ENCODE data around the gene LNP1. TPM values are rescaled to one million over a fixed set of nuclear protein-coding genes. Genes with fewer than 3 reads are reported as not detected.

LNP1 gene
- total and polyA plus RNA-seq, 9 of the 15 experiments (the other 6 are each of a cell fraction or from before 2014, with no cell fraction given), result 1.9 to 5.2 (median 4.5) TPM

GRCh38 chr3:100480081-100480480, 78.7 kb downstream of the LNP1 start:
- Histone ChIP-seq H3K4me2 (ENCODE audit: insufficient read depth, low read length) (no peak overlapping the region), H3K27ac (ENCODE audit: extremely low read depth, low read depth, low read length) (no peak overlapping the region), H3K79me2 (ENCODE audit: control insufficient read depth, insufficient read depth, low read length) (no peaks in the 10 kb centered on the region), H4K20me1 (replicated peaks; ENCODE audit: control insufficient read depth, insufficient read depth, low read length) (no peaks in the 10 kb centered on the region), H3K27me3 (ENCODE audit: control insufficient read depth in 2 of 2, insufficient read depth in 2 of 2, low read length in 2 of 2) (no peaks in the 10 kb centered on the region), H2AFZ (ENCODE audit: low read depth, low read length) (no peak overlapping the region), H3K9ac (ENCODE audit: insufficient read depth in 1 of 2, low read depth in 2 of 2, low read length in 2 of 2) (no peak overlapping the region), H3K9me3 (replicated peaks; ENCODE audit: control insufficient read depth, insufficient read depth, low read depth, low read length) (no peaks in the 10 kb centered on the region), H3K36me3 (ENCODE audit: control insufficient read depth, insufficient read depth, low read length) (no peaks in the 10 kb centered on the region), H3K9me1 (ENCODE audit: control insufficient read depth, insufficient read depth, low read length) (no peaks in the 10 kb centered on the region), H3K4me1 (replicated peaks in 1 of 2; ENCODE audit: control insufficient read depth in 2 of 2, insufficient read depth in 2 of 2, low read length in 2 of 2) (no peaks in the 10 kb centered on the region; a peak in 1 of 5 replicates), H3K4me3 (no peak overlapping the region)
- intact Hi-C loops (cut with micrococcal nuclease), result no loop called here
- ChIA-PET CTCF (ENCODE audit: low intra/inter-chr PET ratio) (no interaction called here), POLR2A (interaction anchor here (1.2 kb wide), 1 partner anchor 14 kb away, joined by 4 read pairs; no protein-coding TSS in a partner anchor)
- ATAC-seq, result no peak
- no peak for TF ChIP-seq HNRNPLL (IDR thresholded peaks at IDR 0.05; ENCODE audit: low read depth, low read length, poor library complexity, severe bottlenecking)
- no peak for TF ChIP-seq NFATC3 (IDR thresholded peaks at IDR 0.05)
- no peak for TF ChIP-seq MLX (CRISPR knock-in tag; conservative IDR thresholded peaks at IDR 0.05)
- TF ChIP-seq PCBP1 (IDR thresholded peaks at IDR 0.05; ENCODE audit: low read depth, low read length, poor library complexity, severe bottlenecking), result no peak
- TF ChIP-seq STAT5A (IDR thresholded peaks at IDR 0.05; ENCODE audit: borderline replicate concordance, low read length), result no peak
- TF ChIP-seq MITF (IDR thresholded peaks at IDR 0.05), result no peak
- no peak for TF ChIP-seq NFXL1 (CRISPR knock-in tag; IDR thresholded peaks at IDR 0.05)
- no peak for TF ChIP-seq ZKSCAN3 (CRISPR knock-in tag; IDR thresholded peaks at IDR 0.05)
- TF ChIP-seq ZNF384 (IDR thresholded peaks at IDR 0.05; ENCODE audit: low read depth, low read length), result no peak
- no peak for TF ChIP-seq GATAD2B (IDR thresholded peaks at IDR 0.05; ENCODE audit: borderline replicate concordance)
- TF ChIP-seq PRMT5 (CRISPR knock-in tag; IDR thresholded peaks at IDR 0.05), result no peak
- no peak for TF ChIP-seq HNRNPUL1 (IDR thresholded peaks at IDR 0.05; ENCODE audit: low read length)
- no peak for TF ChIP-seq MTA1 (IDR thresholded peaks at IDR 0.05; ENCODE audit: borderline replicate concordance)
- no peak for TF ChIP-seq ZNF398 (CRISPR knock-in tag; IDR thresholded peaks at IDR 0.05)
- no peak for TF ChIP-seq ZNF695 (CRISPR knock-in tag; IDR thresholded peaks at IDR 0.05)
- TF ChIP-seq GTF2F1 (IDR thresholded peaks at IDR 0.05; ENCODE audit: low read depth, low read length), result no peak
- TF ChIP-seq ZBTB1 (CRISPR knock-in tag; IDR thresholded peaks at IDR 0.05; ENCODE audit: borderline replicate concordance, low read depth), result no peak
- no peak for DNase-seq (ENCODE audit: extremely low read depth in 1 of 4, low spot score in 3 of 4)
- FAIRE-seq, result no peak
- no TSS peak for BruUV-seq (replicated peaks)
- in situ Hi-C loops (cut with MboI), result no loop called here
- WGBS (ENCODE audit: insufficient coverage, low coverage, missing lambda C conversion rate), result 10% methylated on average over 3 of the region's 5 CpGs

All from K562 (cell line).